GM12872 (cell line): ENCODE measurements around the gene CLSTN1.

Experiments used
- CTCF ChIP-seq: IDR thresholded peaks from 3 replicates; pipeline ENCODE4 v1.5.1; 2011; ENCODE audit warnings: low read depth, mild to moderate bottlenecking, low read length, moderate library complexity; ENCODE audit not compliant: insufficient read depth

The CLSTN1 gene

GRCh38 chr1:9716404-9717192, 107.2 kb downstream of the CLSTN1 start:
- no peak for TF ChIP-seq CTCF

GRCh38 chr1:9715536-9716226, 108.1 kb downstream of the CLSTN1 start:
- no peak for TF ChIP-seq CTCF

GRCh38 chr1:9714257-9714718, 109.5 kb downstream of the CLSTN1 start:
- no peak for TF ChIP-seq CTCF

GRCh38 chr1:9711466-9712020, 112.2 kb downstream of the CLSTN1 start:
- no peak for TF ChIP-seq CTCF

- no peak for TF ChIP-seq CTCF
These were observed 113.7 kb downstream of the CLSTN1 start for GRCh38 chr1:9710037-9710436.

- no peak for TF ChIP-seq CTCF
These were observed 117.6 kb downstream of the CLSTN1 start for GRCh38 chr1:9706178-9706577.

- TF ChIP-seq CTCF = no peak
These were observed 118.2 kb downstream of the CLSTN1 start for GRCh38 chr1:9705337-9706093.
